GM23248 (cell line): Measurements from ENCODE around the gene SNRPA. TPM values are rescaled to one million over a fixed set of nuclear protein-coding genes. Genes with fewer than 3 reads are reported as not detected.
"Not testable (repeated sequence)": the region's sequence is repeated elsewhere in the genome, so short reads cannot be mapped to it uniquely, and the experiment has no call there.

ENCODE experiments used
- DNase-seq: peaks from one replicate; pipeline ENCODE4 v3.0.0-alpha.2; 2015
- H2AFZ ChIP-seq: fragments of 200-600 bp; sonication (generic); 2 replicates; pipeline ENCODE4 v1.6.1; 2016; ENCODE audit warnings: antibody characterized with exemption
- H3F3A ChIP-seq: fragments of 200-600 bp; sonication (generic); 2 replicates; pipeline ENCODE4 v1.6.1; 2016; ENCODE audit warnings: mild to moderate bottlenecking, antibody characterized with exemption, mixed run types; ENCODE audit not compliant: insufficient read depth
- H3K27ac ChIP-seq: fragments of 200-600 bp; sonication (generic); 2 replicates; pipeline ENCODE4 v1.5.1; 2016; ENCODE audit warnings: mild to moderate bottlenecking
- H3K27me3 ChIP-seq: fragments of 200-600 bp; sonication (generic); replicated peaks from 2 replicates; pipeline ENCODE4 v1.6.1; 2016; ENCODE audit warnings: mild to moderate bottlenecking; ENCODE audit not compliant: insufficient read depth
- H3K36me3 ChIP-seq: fragments of 200-600 bp; sonication (generic); 2 replicates; pipeline ENCODE4 v1.6.1; 2016; ENCODE audit warnings: low read depth, mild to moderate bottlenecking
- H3K4me1 ChIP-seq: fragments of 200-600 bp; sonication (generic); 2 replicates; pipeline ENCODE4 v1.6.1; 2016; ENCODE audit warnings: mild to moderate bottlenecking; ENCODE audit not compliant: insufficient read depth
- H3K4me2 ChIP-seq: fragments of 200-600 bp; sonication (generic); one replicate; pipeline ENCODE4 v1.6.1; 2016; ENCODE audit warnings: mild to moderate bottlenecking; ENCODE audit not compliant: unreplicated experiment
- H3K4me3 ChIP-seq: fragments of 200-600 bp; sonication (generic); 2 replicates; pipeline ENCODE4 v1.5.1; 2016; ENCODE audit warnings: mild to moderate bottlenecking
- H3K79me2 ChIP-seq: fragments of 200-600 bp; sonication (generic); 2 replicates; pipeline ENCODE4 v1.6.1; 2016; ENCODE audit warnings: mild to moderate bottlenecking; ENCODE audit not compliant: insufficient read depth
- H3K9ac ChIP-seq: fragments of 200-600 bp; sonication (generic); 2 replicates; pipeline ENCODE4 v1.6.1; 2016; ENCODE audit warnings: mild to moderate bottlenecking
- H3K9me2 ChIP-seq: fragments of 200-600 bp; sonication (generic); 2 replicates; pipeline ENCODE4 v1.6.1; 2016; ENCODE audit warnings: mixed run types, mild to moderate bottlenecking, moderate library complexity; ENCODE audit not compliant: insufficient read depth
- H3K9me3 ChIP-seq: fragments of 200-600 bp; sonication (generic); one replicate; pipeline ENCODE4 v1.6.1; 2017; ENCODE audit warnings: low read depth
- H4K20me1 ChIP-seq: fragments of 200-600 bp; sonication (generic); 2 replicates; pipeline ENCODE4 v1.6.0; 2016; ENCODE audit not compliant: insufficient read depth
- EZH2 ChIP-seq: fragments of 200-600 bp; sonication (generic); IDR thresholded peaks from 2 replicates; pipeline ENCODE4 v1.6.1; 2018; ENCODE audit warnings: antibody characterized with exemption, mild to moderate bottlenecking; ENCODE audit not compliant: insufficient read depth, poor library complexity, severe bottlenecking
- EZH2phosphoT487 ChIP-seq: fragments of 200-600 bp; sonication (generic); IDR thresholded peaks from 2 replicates; pipeline ENCODE4 v1.6.1; 2018; ENCODE audit warnings: antibody characterized with exemption, moderate library complexity, mild to moderate bottlenecking, low read depth; ENCODE audit not compliant: insufficient read depth
- WGBS, 2 experiments: methylation state at CpG; one replicate each; pipeline ENCODE4 v1.1.6; 2015 to 2017; ENCODE audit warnings: low lambda C conversion rate in 2 of 2, low coverage in 1 of 2; ENCODE audit errors: missing lambda C conversion rate in 2 of 2; 5-methylcytosine and 5-hydroxymethylcytosine counted together
- in situ Hi-C: fragments of 300-500 bp; cut with MboI; formaldehyde crosslinking; loops from 2 replicates; pipeline ENCODE4 v1.15.0; 2020
- polyA plus RNA-seq: library from polyadenylated mRNA; unstranded; fragments of >200 nt; fragmentation: Nextera tagmentation; extraction: Ambion mirVana; gene quantifications from 2 replicates; pipeline ENCODE4 v1.2.1, GENCODE V29; 2016
- total RNA-seq: library from RNA; depleted of rRNA; stranded (reverse); fragments of >200 nt; shearing (Covaris generic); gene quantifications from 2 replicates; pipeline ENCODE4 v1.2.3, GENCODE V29; 2014

SNRPA gene
- total and polyA plus RNA-seq, 2 experiments from 2014 or later, result 30.6 to 58.5 TPM

DNA sequence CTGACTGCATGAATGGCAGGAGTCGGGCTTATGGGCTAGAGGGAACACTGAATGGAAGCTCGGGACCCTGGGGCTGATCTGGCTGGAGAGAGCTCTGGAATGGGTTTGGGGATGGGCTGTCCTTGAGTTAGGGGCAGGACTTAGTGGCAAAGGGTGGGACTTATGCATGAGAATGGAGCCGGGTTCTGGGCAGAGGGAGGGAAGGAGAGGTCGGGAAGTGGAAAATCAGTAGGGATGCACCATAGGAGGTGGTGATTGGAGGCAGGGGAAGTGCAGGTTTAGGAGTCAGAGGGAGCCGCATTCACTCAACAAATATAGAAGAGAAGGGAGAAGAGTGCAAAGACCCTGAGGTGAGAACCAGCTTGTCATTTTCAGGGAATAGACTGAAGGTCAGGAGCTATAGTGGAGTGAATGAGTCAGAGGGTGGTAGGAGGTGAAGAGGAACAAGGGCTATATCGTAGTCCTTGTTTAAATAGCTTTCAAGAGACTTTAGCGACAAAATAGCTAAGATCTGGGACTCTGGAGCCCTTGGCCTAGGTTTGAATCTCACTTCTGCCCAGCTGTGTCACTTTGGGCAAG lies 27.8 kb downstream of the SNRPA start:
- Histone ChIP-seq H3K36me3 (no peaks in the 10 kb centered on the region), H2AFZ (peak overlapping the region; percentile 80), H3F3A (peaks cover 4% of the 10 kb centered on the region; the same call in 1 of the 2 replicates), H3K79me2 (no peaks in the 10 kb centered on the region), H3K4me2 (peak overlapping the region; percentile 82), H3K4me1 (peaks cover 6% of the 10 kb centered on the region; the same call in 1 of the 2 replicates), H3K9me2 (no peaks in the 10 kb centered on the region), H3K27me3 (no peaks in the 10 kb centered on the region), H3K9ac (peak overlapping the region; percentile 89), H4K20me1 (no peaks in the 10 kb centered on the region), H3K9me3 (no peaks in the 10 kb centered on the region), H3K4me3 (peak overlapping the region; percentile 87), H3K27ac (peak overlapping the region; percentile 92)
- DNase-seq, result peak; percentile 71
- in situ Hi-C loops, result no loop called here
- TF ChIP-seq EZH2 (no peak), EZH2phosphoT487 (no peak)
- WGBS, 2 experiments, result 9 to 11% methylated on average over 7 of the region's 7 CpGs

GRCh38 chr19:40780582-40780981 lies 29.6 kb downstream of the SNRPA start:
- H2AFZ ChIP-seq, result no peak overlapping the region
- peaks cover 6% of the 10 kb centered on the region; the same call in 1 of the 2 replicates for H3K4me1 ChIP-seq
- no peaks in the 10 kb centered on the region for H3K36me3 ChIP-seq
- no peak for TF ChIP-seq EZH2phosphoT487
- no peak for TF ChIP-seq EZH2
- 91 to 95% methylated on average over 5 of the region's 5 CpGs for WGBS, 2 experiments
- no peak overlapping the region for H3K4me3 ChIP-seq
- no peak overlapping the region for H3K4me2 ChIP-seq
- H3K27me3 ChIP-seq, result no peaks in the 10 kb centered on the region
- no peaks in the 10 kb centered on the region for H3K9me3 ChIP-seq
- H3K79me2 ChIP-seq, result no peaks in the 10 kb centered on the region
- in situ Hi-C loops, result no loop called here
- no peak overlapping the region for H3K9ac ChIP-seq
- peaks cover 4% of the 10 kb centered on the region; the same call in 1 of the 2 replicates for H3F3A ChIP-seq
- no peaks in the 10 kb centered on the region for H4K20me1 ChIP-seq
- H3K9me2 ChIP-seq, result no peaks in the 10 kb centered on the region
- no peak overlapping the region for H3K27ac ChIP-seq
- DNase-seq, result no peak

DNA sequence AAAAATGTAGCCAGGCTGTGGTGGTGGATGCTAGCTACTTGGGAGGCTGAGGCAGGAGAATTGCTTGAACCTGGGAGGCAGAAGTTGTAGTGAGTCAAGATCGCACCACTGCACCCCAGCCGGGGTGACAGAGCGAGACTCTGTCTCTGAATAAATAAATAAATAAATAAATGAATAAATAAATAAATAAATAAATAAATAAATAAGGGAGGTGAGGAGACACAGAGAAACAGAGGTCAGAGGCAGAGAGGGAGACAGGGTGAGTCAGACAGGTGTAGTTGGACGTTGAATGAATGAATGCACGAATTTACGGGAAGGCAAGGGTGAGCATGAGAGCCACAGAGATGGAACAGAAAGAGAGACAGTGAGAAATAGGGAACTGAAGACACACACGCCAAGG lies 30.1 kb downstream of the SNRPA start:
- Histone ChIP-seq H3K79me2 (no peaks in the 10 kb centered on the region), H3K4me1 (peaks cover 6% of the 10 kb centered on the region; the same call in 1 of the 2 replicates), H3K27ac (no peak overlapping the region), H3K4me3 (no peak overlapping the region), H3K36me3 (no peaks in the 10 kb centered on the region), H3K4me2 (no peak overlapping the region), H3F3A (peaks cover 4% of the 10 kb centered on the region; the same call in 1 of the 2 replicates), H4K20me1 (no peaks in the 10 kb centered on the region), H2AFZ (no peak overlapping the region), H3K27me3 (no peaks in the 10 kb centered on the region), H3K9me2 (no peaks in the 10 kb centered on the region), H3K9ac (no peak overlapping the region), H3K9me3 (no peaks in the 10 kb centered on the region)
- in situ Hi-C loops, result no loop called here
- no peak for DNase-seq
- WGBS, 2 experiments, result 96 to 98% methylated on average over 7 of the region's 7 CpGs
- TF ChIP-seq EZH2 (no peak), EZH2phosphoT487 (no peak)

DNA sequence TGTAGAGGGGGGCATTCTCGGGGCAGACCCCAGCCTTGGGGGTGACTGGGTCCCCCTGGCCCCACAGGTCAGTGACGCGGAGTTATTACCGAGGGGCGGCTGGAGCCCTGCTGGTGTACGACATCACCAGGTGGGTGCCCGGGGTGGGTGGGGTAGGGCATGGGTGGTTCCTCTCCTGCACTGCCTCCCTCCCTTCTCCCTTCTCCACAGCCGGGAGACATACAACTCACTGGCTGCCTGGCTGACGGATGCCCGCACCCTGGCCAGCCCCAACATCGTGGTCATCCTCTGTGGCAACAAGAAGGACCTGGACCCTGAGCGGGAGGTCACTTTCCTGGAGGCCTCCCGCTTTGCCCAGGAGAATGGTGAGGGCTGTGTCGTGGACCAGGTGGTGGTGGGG lies 32.7 kb downstream of the SNRPA start:
- H2AFZ ChIP-seq, result no peak overlapping the region
- no peaks in the 10 kb centered on the region for H3F3A ChIP-seq
- no peaks in the 10 kb centered on the region for H3K79me2 ChIP-seq
- TF ChIP-seq EZH2 (no peak), EZH2phosphoT487 (no peak)
- H3K4me1 ChIP-seq, result peaks cover 5% of the 10 kb centered on the region; the same call in 1 of the 2 replicates
- no peak overlapping the region for H3K9ac ChIP-seq
- H3K27ac ChIP-seq, result no peak overlapping the region
- no peaks in the 10 kb centered on the region for H3K9me3 ChIP-seq
- H3K36me3 ChIP-seq, result no peaks in the 10 kb centered on the region
- H3K4me2 ChIP-seq, result no peak overlapping the region
- WGBS, 2 experiments, result 91 to 93% methylated on average over 9 to 13 of the region's 14 CpGs
- H3K4me3 ChIP-seq, result no peak overlapping the region
- no peak for DNase-seq
- H3K27me3 ChIP-seq, result no peaks in the 10 kb centered on the region
- H3K9me2 ChIP-seq, result no peaks in the 10 kb centered on the region
- no peaks in the 10 kb centered on the region for H4K20me1 ChIP-seq
- in situ Hi-C loops, result no loop called here

DNA sequence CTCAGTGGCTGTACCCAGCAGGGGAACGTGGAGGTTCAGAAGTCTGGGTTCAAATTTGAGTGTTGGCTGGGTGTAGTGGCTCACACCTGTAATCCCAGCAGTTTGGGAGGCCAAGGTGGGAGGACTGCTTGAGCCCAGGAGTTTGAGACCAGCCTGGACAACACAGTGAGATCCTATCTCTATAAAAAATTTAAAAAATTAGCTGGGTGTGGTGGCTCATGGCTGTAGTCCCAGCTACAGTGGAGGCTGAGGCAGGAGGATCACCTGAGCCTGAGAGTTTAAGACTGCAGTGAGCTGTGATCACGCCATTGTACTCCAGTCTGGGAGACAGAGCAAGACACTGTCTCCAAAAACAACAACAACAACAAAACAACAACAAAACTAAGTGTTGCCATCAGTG lies 33.1 kb downstream of the SNRPA start:
- H3K27ac ChIP-seq, H3K9me3 ChIP-seq, H3K36me3 ChIP-seq, H3K4me2 ChIP-seq, H4K20me1 ChIP-seq, H3K4me3 ChIP-seq, in situ Hi-C loops, H3K9me2 ChIP-seq, DNase-seq, H3K9ac ChIP-seq, H3F3A ChIP-seq, H3K4me1 ChIP-seq, H3K79me2 ChIP-seq, H3K27me3 ChIP-seq, H2AFZ ChIP-seq: not testable (repeated sequence)
- WGBS, 2 experiments, result 97 to 100% methylated on average over 2 of the region's 2 CpGs
